ENCODE data around the gene UCK2. TPM values are rescaled to one million over a fixed set of nuclear protein-coding genes. Genes with fewer than 3 reads are reported as not detected.
"Not testable (repeated sequence)": the region's sequence is repeated elsewhere in the genome, so short reads cannot be mapped to it uniquely, and the experiment has no call there.

UCK2 gene
- polyA plus RNA-seq, 3 donors: 12.4 to 15.4 (median 12.8) TPM

DNA sequence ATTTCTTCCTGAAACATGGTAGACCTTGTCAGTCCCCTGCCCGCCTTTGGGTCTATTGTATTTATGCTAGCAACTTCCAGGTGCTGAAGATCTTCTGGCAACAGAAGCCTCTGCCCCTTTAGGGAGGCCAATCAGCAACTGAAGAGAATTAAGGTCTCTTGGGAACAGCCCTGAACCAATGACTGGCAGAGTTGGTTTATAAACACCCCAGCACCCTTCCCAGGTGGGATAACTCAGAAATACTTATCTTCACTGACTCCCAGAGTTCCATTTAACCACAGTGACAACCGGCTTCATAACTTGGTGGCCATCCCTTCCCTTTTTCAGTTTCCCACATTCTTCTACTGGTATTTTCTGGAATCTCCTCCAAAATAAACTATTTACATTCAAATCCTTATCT, 31.5 kb upstream of the UCK2 start:
- no peaks in the 10 kb centered on the region for H3K4me1 ChIP-seq (ENCODE audit: control insufficient read depth in 1 of 2, insufficient read depth in 2 of 2, low read length in 2 of 2)
- H3K36me3 Mint-ChIP-seq: no peaks in the 10 kb centered on the region
- no peaks in the 10 kb centered on the region for H3K9me3 ChIP-seq (replicated peaks in 1 of 2; ENCODE audit: control insufficient read depth in 1 of 2, insufficient read depth in 1 of 2, low read length in 2 of 2)
- H3K27me3 Mint-ChIP-seq (ENCODE audit: low read depth in 3 of 3): peaks cover 0 to 6% (median 3%) of the 10 kb centered on the region in 3 donors
- no peak overlapping the region for H3K27ac ChIP-seq (ENCODE audit: low read depth in 1 of 2, low read length in 2 of 2)
- H3K4me1 Mint-ChIP-seq: no peaks in the 10 kb centered on the region
- no peak overlapping the region for H3K4me3 ChIP-seq (replicated peaks in 1 of 3; ENCODE audit: low read depth in 2 of 3, low read length in 3 of 3)
- H3K9ac ChIP-seq (ENCODE audit: insufficient read depth, low read length, poor library complexity, severe bottlenecking): no peak overlapping the region
- no peaks in the 10 kb centered on the region for H4K20me1 ChIP-seq (ENCODE audit: insufficient read depth, low read length)
- H3K4me3 Mint-ChIP-seq: no peak overlapping the region
- intact Hi-C loops (cut with micrococcal nuclease): no loop called here
- H3K27ac Mint-ChIP-seq: no peak overlapping the region
- H3K9me3 Mint-ChIP-seq: peaks cover 0 to 8% (median 4%) of the 10 kb centered on the region in 7 donors
- H3K4me2 ChIP-seq (replicated peaks; ENCODE audit: extremely low read depth, low read length, poor library complexity, severe bottlenecking): no peak overlapping the region
- 75% methylated on average over 2 of the region's 2 CpGs for WGBS (ENCODE audit: insufficient coverage)
- no peak overlapping the region for H2AFZ ChIP-seq (ENCODE audit: insufficient read depth, low read depth, low read length, poor library complexity, severe bottlenecking)
- TF ChIP-seq, protein P1, sequence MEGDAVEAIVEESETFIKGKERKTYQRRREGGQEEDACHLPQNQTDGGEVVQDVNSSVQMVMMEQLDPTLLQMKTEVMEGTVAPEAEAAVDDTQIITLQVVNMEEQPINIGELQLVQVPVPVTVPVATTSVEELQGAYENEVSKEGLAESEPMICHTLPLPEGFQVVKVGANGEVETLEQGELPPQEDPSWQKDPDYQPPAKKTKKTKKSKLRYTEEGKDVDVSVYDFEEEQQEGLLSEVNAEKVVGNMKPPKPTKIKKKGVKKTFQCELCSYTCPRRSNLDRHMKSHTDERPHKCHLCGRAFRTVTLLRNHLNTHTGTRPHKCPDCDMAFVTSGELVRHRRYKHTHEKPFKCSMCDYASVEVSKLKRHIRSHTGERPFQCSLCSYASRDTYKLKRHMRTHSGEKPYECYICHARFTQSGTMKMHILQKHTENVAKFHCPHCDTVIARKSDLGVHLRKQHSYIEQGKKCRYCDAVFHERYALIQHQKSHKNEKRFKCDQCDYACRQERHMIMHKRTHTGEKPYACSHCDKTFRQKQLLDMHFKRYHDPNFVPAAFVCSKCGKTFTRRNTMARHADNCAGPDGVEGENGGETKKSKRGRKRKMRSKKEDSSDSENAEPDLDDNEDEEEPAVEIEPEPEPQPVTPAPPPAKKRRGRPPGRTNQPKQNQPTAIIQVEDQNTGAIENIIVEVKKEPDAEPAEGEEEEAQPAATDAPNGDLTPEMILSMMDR (IDR thresholded peaks at IDR 0.05): no peak
- H3K27me3 ChIP-seq (ENCODE audit: control insufficient read depth in 2 of 2, insufficient read depth in 2 of 2, low read length in 2 of 2): no peaks in the 10 kb centered on the region
- H3K79me2 ChIP-seq (ENCODE audit: insufficient read depth, low read length): no peaks in the 10 kb centered on the region
- DNase-seq: no peak
- no peaks in the 10 kb centered on the region for H3K36me3 ChIP-seq (replicated peaks in 1 of 2; ENCODE audit: control insufficient read depth in 1 of 2, insufficient read depth in 2 of 2, low read length in 2 of 2)

DNA sequence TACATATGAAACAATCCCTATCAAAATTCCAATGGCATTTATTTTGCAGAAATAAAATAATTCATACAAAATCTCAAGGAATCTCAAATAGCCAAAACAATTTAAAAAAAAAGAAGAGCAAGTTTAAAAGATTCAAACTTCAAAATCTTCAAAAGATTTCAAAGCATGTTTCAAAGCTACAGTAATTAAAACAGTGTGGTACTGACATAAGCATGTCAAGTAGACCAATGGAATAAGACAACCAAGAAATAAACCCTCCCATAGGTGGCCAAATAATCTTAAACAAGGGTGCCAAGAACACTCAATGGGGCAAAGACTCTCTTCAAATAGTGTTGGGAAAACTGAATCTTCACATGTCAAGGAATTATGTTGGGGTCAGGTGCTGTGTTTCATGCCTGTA, 28.0 kb upstream of the UCK2 start:
- H3K36me3 ChIP-seq (replicated peaks in 1 of 2; ENCODE audit: control insufficient read depth in 1 of 2, insufficient read depth in 2 of 2, low read length in 2 of 2): no peaks in the 10 kb centered on the region
- DNase-seq: no peak
- no peaks in the 10 kb centered on the region for H3K9me3 ChIP-seq (replicated peaks in 1 of 2; ENCODE audit: control insufficient read depth in 1 of 2, insufficient read depth in 1 of 2, low read length in 2 of 2)
- no peak overlapping the region for H3K4me2 ChIP-seq (replicated peaks; ENCODE audit: extremely low read depth, low read length, poor library complexity, severe bottlenecking)
- Mint-ChIP-seq H3K4me1 (no peaks in the 10 kb centered on the region), H3K9me3 (peaks cover 2 to 17% (median 4%) of the 10 kb centered on the region in 7 donors), H3K27me3 (ENCODE audit: low read depth in 3 of 3) (peaks cover 0 to 4% (median 3%) of the 10 kb centered on the region in 3 donors), H3K36me3 (no peaks in the 10 kb centered on the region), H3K27ac (no peak overlapping the region), H3K4me3 (no peak overlapping the region)
- no peak overlapping the region for H2AFZ ChIP-seq (ENCODE audit: insufficient read depth, low read depth, low read length, poor library complexity, severe bottlenecking)
- intact Hi-C loops (cut with micrococcal nuclease): no loop called here
- no peaks in the 10 kb centered on the region for H3K4me1 ChIP-seq (ENCODE audit: control insufficient read depth in 1 of 2, insufficient read depth in 2 of 2, low read length in 2 of 2)
- no peaks in the 10 kb centered on the region for H3K27me3 ChIP-seq (ENCODE audit: control insufficient read depth in 2 of 2, insufficient read depth in 2 of 2, low read length in 2 of 2)
- no peak overlapping the region for H3K27ac ChIP-seq (ENCODE audit: low read depth in 1 of 2, low read length in 2 of 2)
- TF ChIP-seq, protein P1 (IDR thresholded peaks at IDR 0.05): no peak
- no peak overlapping the region for H3K9ac ChIP-seq (ENCODE audit: insufficient read depth, low read length, poor library complexity, severe bottlenecking)
- no peak overlapping the region for H3K4me3 ChIP-seq (replicated peaks in 1 of 3; ENCODE audit: low read depth in 2 of 3, low read length in 3 of 3)
- no peaks in the 10 kb centered on the region for H3K79me2 ChIP-seq (ENCODE audit: insufficient read depth, low read length)
- no peaks in the 10 kb centered on the region for H4K20me1 ChIP-seq (ENCODE audit: insufficient read depth, low read length)

DNA sequence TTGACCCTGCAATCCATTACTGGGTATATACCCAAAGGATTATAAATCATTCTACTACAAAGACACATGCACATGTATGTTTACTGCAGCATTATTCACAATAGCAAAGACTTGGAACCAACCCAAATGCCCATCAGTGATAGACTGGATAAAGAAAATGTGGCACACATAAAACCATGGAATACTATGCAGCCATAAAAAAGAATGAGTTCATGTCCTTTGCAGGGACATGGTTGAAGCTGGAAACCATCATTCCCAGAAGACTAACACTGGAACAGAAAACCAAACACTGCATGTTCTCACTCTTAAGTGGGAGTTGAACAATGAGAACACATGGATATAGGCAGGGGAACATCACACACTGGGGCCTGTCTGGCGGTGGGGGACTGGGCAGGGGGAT, 22.9 kb upstream of the UCK2 start:
- WGBS (ENCODE audit: insufficient coverage): 100% methylated on average over 1 of the region's 1 CpG
- H3K27me3 Mint-ChIP-seq (ENCODE audit: low read depth in 3 of 3); H3K27me3 ChIP-seq (ENCODE audit: control insufficient read depth in 2 of 2, insufficient read depth in 2 of 2, low read length in 2 of 2); H3K27ac Mint-ChIP-seq; H3K9ac ChIP-seq (ENCODE audit: insufficient read depth, low read length, poor library complexity, severe bottlenecking); H3K4me2 ChIP-seq (replicated peaks; ENCODE audit: extremely low read depth, low read length, poor library complexity, severe bottlenecking); H2AFZ ChIP-seq (ENCODE audit: insufficient read depth, low read depth, low read length, poor library complexity, severe bottlenecking); H3K36me3 ChIP-seq (replicated peaks in 1 of 2; ENCODE audit: control insufficient read depth in 1 of 2, insufficient read depth in 2 of 2, low read length in 2 of 2); H3K4me3 ChIP-seq (replicated peaks in 1 of 3; ENCODE audit: low read depth in 2 of 3, low read length in 3 of 3); intact Hi-C loops (cut with micrococcal nuclease); H3K4me1 ChIP-seq (ENCODE audit: control insufficient read depth in 1 of 2, insufficient read depth in 2 of 2, low read length in 2 of 2); H4K20me1 ChIP-seq (ENCODE audit: insufficient read depth, low read length); H3K36me3 Mint-ChIP-seq; H3K9me3 ChIP-seq (replicated peaks in 1 of 2; ENCODE audit: control insufficient read depth in 1 of 2, insufficient read depth in 1 of 2, low read length in 2 of 2); H3K79me2 ChIP-seq (ENCODE audit: insufficient read depth, low read length); H3K4me1 Mint-ChIP-seq; DNase-seq; H3K27ac ChIP-seq (ENCODE audit: low read depth in 1 of 2, low read length in 2 of 2); H3K4me3 Mint-ChIP-seq: not testable (repeated sequence)
- peaks cover 2 to 13% (median 4%) of the 10 kb centered on the region in 7 donors for H3K9me3 Mint-ChIP-seq

Measured in CD14-positive monocyte (primary cell).